H1 (cell line): Measurements from ENCODE around the gene CD226. TPM values are rescaled to one million over a fixed set of nuclear protein-coding genes. Genes with fewer than 3 reads are reported as not detected.

ENCODE experiments used
- CTCF ChIA-PET: fragments of 300-600 bp; sonication (Branson Sonifier 250); formaldehyde crosslinking; loops from one replicate; lab custom pipeline; 2021; ENCODE audit not compliant: partially characterized antibody; lab: Charles Lee
- POLR2A ChIA-PET: fragments of 300-600 bp; sonication (Branson Sonifier 250); formaldehyde crosslinking; loops from one replicate; lab custom pipeline; 2021; ENCODE audit warnings: inconsistent platforms; ENCODE audit not compliant: partially characterized antibody; lab: Charles Lee
- DNase-seq, 2 experiments: peaks; one replicate each; pipeline versions ENCODE4 v3.0.0 to v3.0.0-alpha.2; 2010 to 2022; ENCODE audit warnings: low spot score in 2 of 2, low read depth in 1 of 2, mixed read lengths in 1 of 2
- FAIRE-seq: peaks from 2 replicates; lab custom pipeline; 2011; peaks lifted over from hg19 to GRCh38; lab: Jason Lieb, UNC
- H2AFZ ChIP-seq: 2 replicates; pipeline ENCODE4 v1.8.1; 2012; ENCODE audit warnings: low read length, inconsistent platforms
- H2AK5ac ChIP-seq: 2 replicates; pipeline ENCODE4 v1.6.1; 2013; ENCODE audit warnings: low read depth, low read length
- H2BK120ac ChIP-seq: replicated peaks from 2 replicates; pipeline ENCODE3; 2013; ENCODE audit warnings: low read depth, low read length, inconsistent platforms
- H2BK12ac ChIP-seq: 2 replicates; pipeline ENCODE4 v1.6.1; 2013; ENCODE audit warnings: low read depth, low read length
- H2BK15ac ChIP-seq: 2 replicates; pipeline ENCODE4 v1.6.1; 2013; ENCODE audit warnings: low read length
- H2BK20ac ChIP-seq: 2 replicates; pipeline ENCODE4 v1.6.1; 2013; ENCODE audit warnings: low read length
- H2BK5ac ChIP-seq: 2 replicates; pipeline ENCODE4 v1.6.1; 2013; ENCODE audit warnings: low read depth, low read length
- H3K14ac ChIP-seq: 2 replicates; pipeline ENCODE4 v1.6.1; 2013; ENCODE audit warnings: inconsistent platforms; ENCODE audit not compliant: insufficient read length
- H3K18ac ChIP-seq: 2 replicates; pipeline ENCODE4 v1.6.1; 2013; ENCODE audit warnings: low read length; ENCODE audit errors: extremely low read depth
- H3K23ac ChIP-seq: 2 replicates; pipeline ENCODE4 v1.6.1; 2013; ENCODE audit warnings: inconsistent platforms; ENCODE audit not compliant: insufficient read length
- H3K23me2 ChIP-seq: 2 replicates; pipeline ENCODE4 v1.6.1; 2013; ENCODE audit warnings: low read depth, low read length
- H3K27ac ChIP-seq: 2 replicates; pipeline ENCODE4 v1.6.1; 2011; ENCODE audit warnings: low read depth, low read length, inconsistent platforms
- H3K27me3 ChIP-seq, 4 experiments: replicated peaks in 1 of 4; 1 replicate in 1 of 4; 2 replicates in 3 of 4; pipeline versions ENCODE4 v1.6.1 to v1.8.1; 2011 to 2013; ENCODE audit warnings: low read length in 3 of 4, mild to moderate bottlenecking in 3 of 4, inconsistent platforms in 2 of 4, mixed read lengths in 2 of 4, moderate library complexity in 1 of 4; ENCODE audit not compliant: control insufficient read depth in 3 of 4, insufficient read depth in 3 of 4; ENCODE audit errors: extremely low read depth in 1 of 4
- H3K36me3 ChIP-seq, 4 experiments: 2 replicates each; pipeline versions ENCODE4 v1.6.1 to v1.8.1; 2011 to 2013; ENCODE audit warnings: mild to moderate bottlenecking in 4 of 4, low read length in 3 of 4, moderate library complexity in 2 of 4, control low read depth in 1 of 4, inconsistent platforms in 1 of 4; ENCODE audit not compliant: insufficient read depth in 4 of 4, control insufficient read depth in 2 of 4
- H3K4ac ChIP-seq: replicated peaks from 2 replicates; pipeline ENCODE3; 2013; ENCODE audit warnings: low read length, low read depth, mixed read lengths, inconsistent platforms; ENCODE audit not compliant: insufficient read length
- H3K4me1 ChIP-seq, 4 experiments: replicated peaks in 1 of 4; 1 replicate in 1 of 4; 2 replicates in 3 of 4; pipeline versions ENCODE4 v1.6.1 to v1.8.1; 2011 to 2013; ENCODE audit warnings: low read length in 3 of 4, inconsistent platforms in 2 of 4, mixed read lengths in 1 of 4; ENCODE audit not compliant: insufficient read depth in 4 of 4, control insufficient read depth in 3 of 4
- H3K4me2 ChIP-seq, 2 experiments: 2 replicates each; pipeline versions ENCODE4 v1.6.1 to v1.8.1; 2011 to 2013; ENCODE audit warnings: low read depth in 2 of 2, low read length in 2 of 2, control low read depth in 1 of 2, inconsistent platforms in 1 of 2, mild to moderate bottlenecking in 1 of 2; ENCODE audit not compliant: insufficient read depth in 1 of 2
- H3K4me3 ChIP-seq, 4 experiments: fragments of 200-600, 300-600 bp in 1 of 4; sonication (generic), shearing (Covaris generic), sonication (Bioruptor Twin) in 1 of 4; 2 replicates each; pipeline versions ENCODE4 v1.5.1 to v1.8.1; 2011 to 2016; ENCODE audit warnings: low read length in 4 of 4, low read depth in 3 of 4, control low read depth in 2 of 4, inconsistent platforms in 2 of 4, mild to moderate bottlenecking in 2 of 4, mixed read lengths in 1 of 4, moderate library complexity in 1 of 4; ENCODE audit not compliant: insufficient read depth in 2 of 4; ENCODE audit errors: extremely low read depth in 1 of 4
- H3K56ac ChIP-seq: replicated peaks from 2 replicates; pipeline ENCODE3; 2013; ENCODE audit warnings: low read depth, mild to moderate bottlenecking, mixed read lengths, low read length, inconsistent platforms; ENCODE audit not compliant: insufficient read length
- H3K79me1 ChIP-seq: 2 replicates; pipeline ENCODE4 v1.6.1; 2013; ENCODE audit warnings: low read depth, low read length, control low read depth
- H3K79me2 ChIP-seq, 2 experiments: 2 replicates each; pipeline versions ENCODE4 v1.6.1 to v1.8.1; 2012 to 2013; ENCODE audit warnings: low read length in 2 of 2, mild to moderate bottlenecking in 2 of 2, inconsistent platforms in 1 of 2; ENCODE audit not compliant: insufficient read depth in 2 of 2, control insufficient read depth in 1 of 2
- H3K9ac ChIP-seq, 4 experiments: replicated peaks in 1 of 4; 1 replicate in 1 of 4; 2 replicates in 3 of 4; pipeline versions ENCODE4 v1.6.1 to v1.8.1; 2011 to 2013; ENCODE audit warnings: low read depth in 3 of 4, low read length in 3 of 4, control low read depth in 2 of 4, mild to moderate bottlenecking in 2 of 4, moderate library complexity in 2 of 4, inconsistent platforms in 1 of 4; ENCODE audit errors: extremely low read depth in 1 of 4
- H3K9me3 ChIP-seq, 2 experiments: 2 replicates each; pipeline versions ENCODE4 v1.6.1 to v1.8.1; 2012 to 2013; ENCODE audit warnings: mild to moderate bottlenecking in 2 of 2, moderate library complexity in 2 of 2, control low read depth in 1 of 2, inconsistent platforms in 1 of 2, low read depth in 1 of 2, low read length in 1 of 2, mixed read lengths in 1 of 2; ENCODE audit not compliant: insufficient read depth in 2 of 2
- H4K20me1 ChIP-seq, 2 experiments: replicated peaks in 1 of 2; 2 replicates each; pipeline versions ENCODE3 to v1.8.1; 2011 to 2013; ENCODE audit warnings: inconsistent platforms in 2 of 2, low read length in 2 of 2, mild to moderate bottlenecking in 1 of 2; ENCODE audit not compliant: insufficient read depth in 2 of 2, control insufficient read depth in 1 of 2
- H4K5ac ChIP-seq: 2 replicates; pipeline ENCODE4 v1.6.1; 2013; ENCODE audit warnings: low read length, low read depth, mixed read lengths, inconsistent platforms; ENCODE audit not compliant: insufficient read length
- H4K8ac ChIP-seq: 2 replicates; pipeline ENCODE4 v1.8.0; 2013; ENCODE audit warnings: mild to moderate bottlenecking, moderate library complexity, low read length, inconsistent platforms; ENCODE audit not compliant: insufficient read depth; ENCODE audit errors: extremely low read depth
- H4K91ac ChIP-seq: replicated peaks from 2 replicates; pipeline ENCODE3; 2013; ENCODE audit warnings: low read length, mixed read lengths, inconsistent platforms; ENCODE audit not compliant: insufficient read length
- CBX8 ChIP-seq: fragments of 300-800, 300-1000 bp; sonication (generic); IDR thresholded peaks from 2 replicates; pipeline ENCODE4 v1.7.1; 2016; ENCODE audit warnings: low read depth, low read length, borderline replicate concordance
- JUND ChIP-seq: IDR thresholded peaks from 2 replicates; pipeline ENCODE4 v1.6.1; 2011; ENCODE audit warnings: mild to moderate bottlenecking, improper control_type of control experiment, low read length
- NANOG ChIP-seq: IDR thresholded peaks from 2 replicates; pipeline ENCODE4 v1.6.1; 2011; ENCODE audit warnings: low read length, low read depth, mild to moderate bottlenecking, inconsistent platforms; ENCODE audit not compliant: insufficient read depth, poor library complexity, severe bottlenecking
- RNF2 ChIP-seq: fragments of 200-900, 300-1000 bp; sonication (generic); IDR thresholded peaks from 2 replicates; pipeline ENCODE4 v1.7.1; 2016; ENCODE audit warnings: borderline replicate concordance, low read depth, mild to moderate bottlenecking, antibody characterized with exemption, low read length; ENCODE audit not compliant: poor library complexity, severe bottlenecking; ENCODE audit errors: missing control alignments
- RXRA ChIP-seq: IDR thresholded peaks from 2 replicates; pipeline ENCODE4 v1.6.1; 2011; ENCODE audit warnings: low read depth, mild to moderate bottlenecking, low read length, moderate library complexity; ENCODE audit not compliant: insufficient read depth
- SAP30 ChIP-seq: fragments of 300-600 bp; sonication (generic); IDR thresholded peaks from 2 replicates; pipeline ENCODE4 v1.7.1; 2012; ENCODE audit warnings: low read length, moderate library complexity, mild to moderate bottlenecking, inconsistent platforms; ENCODE audit not compliant: insufficient read depth, insufficient replicate concordance
- SIN3A ChIP-seq, 2 experiments: IDR thresholded peaks in 1 of 2; conservative IDR thresholded peaks in 1 of 2; 2 replicates each; pipeline ENCODE4 v1.6.1; 2011 to 2012; ENCODE audit warnings: low read length in 2 of 2, improper control_type of control experiment in 1 of 2, low read depth in 1 of 2, mild to moderate bottlenecking in 1 of 2
- TAF1 ChIP-seq: IDR thresholded peaks from 2 replicates; pipeline ENCODE4 v1.6.1; 2011; ENCODE audit warnings: mild to moderate bottlenecking, low read depth, low read length
- TAF7 ChIP-seq: optimal IDR thresholded peaks from 2 replicates; pipeline ENCODE3; 2011; ENCODE audit warnings: low read depth, mild to moderate bottlenecking, inconsistent platforms, low read length, moderate library complexity, borderline replicate concordance
- WGBS, 2 experiments: shearing (Covaris generic) in 1 of 2; methylation state at CpG; one replicate each; pipeline versions ENCODE4 v1.1.6 to v1.1.7; 2013 to 2015; ENCODE audit warnings: low lambda C conversion rate in 2 of 2, mixed read lengths in 2 of 2, inconsistent platforms in 1 of 2, low coverage in 1 of 2, missing lambda C conversion rate in 1 of 2; ENCODE audit not compliant: insufficient replicate concordance in 2 of 2, insufficient coverage in 1 of 2, insufficient read length in 1 of 2; ENCODE audit errors: extremely low coverage in 1 of 2, missing lambda C conversion rate in 1 of 2; 5-methylcytosine and 5-hydroxymethylcytosine counted together
- polyA plus RNA-seq, 7 experiments: library from polyadenylated mRNA; depleted of rRNA in 3 of 7; stranded (reverse) in 5 of 7; unstranded in 2 of 7; fragments of >200 nt in 5 of 7; fragments of 200-250 nt in 2 of 7; gene quantifications; 1 replicate in 5 of 7; 2 replicates in 1 of 7; 4 replicates in 1 of 7; pipeline versions ENCODE4 v1.2.1 to v1.2.3, GENCODE V29; 2011 to 2013; ENCODE audit warnings: missing spikeins in 2 of 7, mixed read lengths in 2 of 7
- total RNA-seq: library from RNA; stranded (reverse); fragmentation: NEBNext Ultra II Directional; extraction: Animal tissue kit (Norgen Biotek cat#: 25700); gene quantifications from 2 replicates; pipeline ENCODE4 v1.2.1, GENCODE V29; 2021
- TF ChIP-seq, protein P1 (sequence below): IDR thresholded peaks from 2 replicates; pipeline ENCODE4 v1.6.1; 2011; ENCODE audit warnings: low read length, improper control_type of control experiment

Gene CD226
- total and polyA plus RNA-seq, 2 of the 8 experiments (the other 6 are each of a cell fraction or from before 2014, with no cell fraction given) = not detected

DNA sequence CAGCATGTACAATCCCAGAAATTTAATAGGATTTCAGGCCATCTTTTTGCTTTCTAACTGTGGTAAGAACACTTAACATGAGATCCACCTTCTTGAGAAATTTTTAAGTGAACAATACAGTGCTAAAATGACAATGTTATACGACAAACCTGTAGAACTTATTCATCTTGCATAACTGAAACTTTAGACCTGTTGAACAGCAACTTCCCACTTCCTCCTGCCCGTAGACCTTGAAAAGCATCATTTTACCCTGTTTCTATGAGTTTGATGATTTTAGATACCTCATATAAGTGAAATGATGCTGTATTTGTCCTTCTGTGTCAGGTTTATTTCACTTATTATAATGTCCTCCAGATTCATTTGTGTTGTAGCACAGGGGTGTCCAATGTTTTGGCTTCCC lies 128.2 kb downstream of the CD226 start:
- no peak overlapping the region for H3K18ac ChIP-seq
- no peak overlapping the region for H4K8ac ChIP-seq
- TF ChIP-seq TAF1 (no peak), JUND (no peak), NANOG (no peak), CBX8 (no peak), SAP30 (no peak), RXRA (no peak), TAF7 (no peak), SIN3A (conservative IDR thresholded peaks at IDR 0.05 in 1 of 2, IDR thresholded peaks at IDR 0.05 in 1 of 2; ENCODE audit: low read depth in 1 of 2, low read length in 2 of 2) (no peak), RNF2 (no peak)
- TF ChIP-seq, protein P1, sequence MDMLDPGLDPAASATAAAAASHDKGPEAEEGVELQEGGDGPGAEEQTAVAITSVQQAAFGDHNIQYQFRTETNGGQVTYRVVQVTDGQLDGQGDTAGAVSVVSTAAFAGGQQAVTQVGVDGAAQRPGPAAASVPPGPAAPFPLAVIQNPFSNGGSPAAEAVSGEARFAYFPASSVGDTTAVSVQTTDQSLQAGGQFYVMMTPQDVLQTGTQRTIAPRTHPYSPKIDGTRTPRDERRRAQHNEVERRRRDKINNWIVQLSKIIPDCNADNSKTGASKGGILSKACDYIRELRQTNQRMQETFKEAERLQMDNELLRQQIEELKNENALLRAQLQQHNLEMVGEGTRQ = no peak
- no peaks in the 10 kb centered on the region for H3K27me3 ChIP-seq
- H3K4ac ChIP-seq = no peak overlapping the region
- no peak overlapping the region for H2BK15ac ChIP-seq
- H4K5ac ChIP-seq = no peak overlapping the region
- FAIRE-seq (no peak), DNase-seq (no peak)
- H2BK120ac ChIP-seq = no peak overlapping the region
- no peak overlapping the region for H3K14ac ChIP-seq
- no peaks in the 10 kb centered on the region for H3K36me3 ChIP-seq
- no peak overlapping the region for H4K91ac ChIP-seq
- H2BK20ac ChIP-seq = no peak overlapping the region
- no peak overlapping the region for H3K9ac ChIP-seq
- H2AFZ ChIP-seq = no peak overlapping the region
- no peak overlapping the region for H3K56ac ChIP-seq
- no peak overlapping the region for H3K23ac ChIP-seq
- no peaks in the 10 kb centered on the region for H3K23me2 ChIP-seq
- WGBS, 2 experiments = 75% methylated on average over 2 of the region's 2 CpGs; no CpG with 5 or more reads in 1 of the 2 experiments
- no peaks in the 10 kb centered on the region for H4K20me1 ChIP-seq
- no peak overlapping the region for H3K4me2 ChIP-seq
- H3K27ac ChIP-seq = no peak overlapping the region
- H2AK5ac ChIP-seq = no peak overlapping the region
- no peaks in the 10 kb centered on the region for H3K79me2 ChIP-seq
- no peaks in the 10 kb centered on the region for H3K79me1 ChIP-seq
- peaks cover 0 to 5% of the 10 kb centered on the region in 2 experiments; a peak in 1 of 4 replicates for H3K9me3 ChIP-seq
- no peak overlapping the region for H2BK12ac ChIP-seq
- CTCF ChIA-PET = no interaction called here
- no peak overlapping the region for H2BK5ac ChIP-seq
- no peaks in the 10 kb centered on the region; a peak in 1 of 7 replicates for H3K4me1 ChIP-seq
- POLR2A ChIA-PET = no interaction called here
- H3K4me3 ChIP-seq = no peak overlapping the region
